Left kidney (tissue), 2 donors: ENCODE data around the gene XRCC3. TPM values are rescaled to one million over a fixed set of nuclear protein-coding genes. Genes with fewer than 3 reads are reported as not detected.

ENCODE experiments used
- DNase-seq: peaks from one replicate; pipeline ENCODE4 v3.0.0-alpha.2; 2013
- polyA plus RNA-seq: library from polyadenylated mRNA; unstranded; fragments of 120-200 nt; gene quantifications from one replicate; pipeline ENCODE4 v1.2.1, GENCODE V29; 2013; ENCODE audit not compliant: insufficient read length

The XRCC3 gene
- polyA plus RNA-seq, 1 donor: 21.1 TPM

DNA sequence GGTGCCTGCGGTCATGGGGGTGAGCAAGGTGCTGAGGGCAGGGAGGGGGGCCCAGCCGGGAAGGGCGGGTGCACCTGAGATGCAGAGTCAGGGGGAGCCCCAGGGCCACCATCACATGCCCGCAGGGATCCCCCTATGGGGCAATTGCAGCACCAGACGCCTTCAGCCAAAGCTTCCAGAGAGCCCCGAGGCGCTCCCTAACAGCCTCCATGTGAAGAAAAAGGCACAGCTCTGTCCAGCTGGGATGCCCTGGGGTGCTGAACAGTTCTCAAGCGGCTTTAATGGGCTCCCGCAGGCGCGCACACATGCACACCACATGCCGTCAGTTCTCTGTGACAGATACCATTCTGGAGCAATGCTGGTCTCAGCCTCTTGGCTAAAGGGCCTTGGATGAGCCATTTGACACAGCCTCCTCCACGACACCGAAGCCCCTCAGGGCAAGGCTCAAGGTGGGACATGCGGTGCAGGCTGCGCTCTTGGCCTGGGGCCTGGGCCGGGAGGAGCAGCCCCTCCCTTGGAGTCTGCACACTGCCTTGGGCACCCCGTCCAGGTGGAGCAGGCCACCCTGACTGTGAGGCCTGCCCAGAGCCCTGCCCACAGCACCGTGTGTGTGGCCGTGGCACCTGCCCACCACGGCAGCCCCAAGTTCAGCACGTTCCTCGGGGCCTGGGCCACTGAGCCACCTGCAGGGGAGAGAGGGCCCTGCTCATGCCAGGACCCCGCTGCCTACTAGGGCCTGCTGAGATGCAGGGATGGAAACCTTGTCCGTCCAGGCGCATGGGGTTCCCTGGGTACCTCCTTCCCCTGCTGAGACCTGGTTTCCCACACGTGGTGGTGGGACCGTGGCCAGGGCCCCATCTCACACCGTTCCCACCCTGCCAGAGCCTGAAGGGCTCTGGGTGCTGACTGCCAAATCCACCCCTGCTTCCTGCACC, 7.7 kb downstream of the XRCC3 start:
- DNase-seq: no peak

DNA sequence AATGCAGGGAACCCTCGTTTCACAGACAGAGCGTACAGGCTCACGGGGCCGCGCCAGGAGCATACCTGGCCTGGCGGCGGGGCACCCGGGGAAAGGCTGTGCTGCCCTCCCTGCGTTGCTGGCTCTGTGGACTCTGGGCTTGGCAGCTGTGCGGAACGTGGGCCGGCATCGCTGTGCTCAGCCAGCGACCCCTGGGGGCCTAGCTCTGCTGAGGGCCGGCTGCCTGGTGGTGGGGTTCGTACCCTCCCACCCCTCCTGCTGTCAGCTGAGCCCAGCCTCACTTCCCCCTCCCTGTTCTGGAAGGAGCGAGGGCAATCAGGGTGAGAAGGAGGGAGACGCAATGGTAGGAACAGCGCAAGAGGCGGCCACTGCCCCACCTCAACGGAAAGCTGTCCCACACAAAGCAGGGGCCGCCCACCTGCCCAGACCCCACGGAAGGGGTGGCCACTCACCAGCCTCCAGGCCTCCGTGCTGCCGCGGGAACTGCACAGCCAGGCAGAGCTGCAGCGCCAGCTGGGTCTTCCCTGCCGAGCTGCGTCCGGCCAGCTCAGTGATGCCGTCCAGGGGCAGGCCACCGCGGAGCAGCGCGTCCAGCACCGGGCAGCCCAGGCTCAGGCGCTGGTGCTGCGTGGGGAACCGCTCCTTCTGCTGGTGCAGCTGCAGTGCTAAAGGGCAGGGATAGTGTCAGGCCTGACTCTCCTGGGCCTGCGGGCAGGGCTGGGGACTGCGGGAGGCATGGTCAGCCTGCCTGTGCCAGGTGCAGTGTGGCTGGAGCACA, 8.5 kb downstream of the XRCC3 start:
- DNase-seq: no peak

DNA sequence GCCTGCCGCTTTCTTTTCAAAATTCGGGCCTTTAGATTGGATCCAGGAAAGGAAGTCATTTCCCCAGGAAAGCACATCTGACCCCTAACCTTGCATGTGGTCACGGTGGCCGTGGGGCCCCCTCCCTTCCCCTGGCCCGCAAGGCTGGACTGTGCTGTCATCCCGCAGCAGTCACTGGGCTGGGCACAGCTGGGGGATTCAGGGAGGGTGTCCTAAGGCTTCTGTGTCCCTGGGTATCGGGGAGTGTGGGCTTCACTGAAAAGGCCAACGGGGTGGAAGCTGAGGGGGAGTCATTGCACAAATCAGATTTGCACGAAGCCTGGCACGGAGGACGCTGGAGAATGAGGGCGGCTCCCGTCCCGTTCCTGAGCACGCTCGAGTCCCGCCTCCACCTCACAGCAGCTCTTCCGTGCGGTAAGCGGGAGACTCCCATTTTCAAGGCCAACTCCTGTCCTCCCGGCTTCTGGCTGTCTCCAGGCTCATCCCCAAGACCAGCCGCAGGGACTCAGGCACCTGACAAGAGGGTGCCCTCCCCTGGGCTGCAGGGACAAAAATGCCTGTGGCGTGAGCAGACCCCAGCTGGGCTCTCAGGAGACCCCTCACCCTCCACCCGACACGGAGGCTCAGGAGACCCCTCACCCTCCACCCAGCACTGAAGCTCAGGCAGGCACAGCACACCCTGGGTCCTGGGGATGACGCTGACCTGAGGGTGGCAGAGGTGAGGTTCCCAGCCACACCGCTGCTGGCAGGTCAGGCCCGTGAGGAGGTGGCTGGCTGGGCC, 9.6 kb downstream of the XRCC3 start:
- no peak for DNase-seq

DNA sequence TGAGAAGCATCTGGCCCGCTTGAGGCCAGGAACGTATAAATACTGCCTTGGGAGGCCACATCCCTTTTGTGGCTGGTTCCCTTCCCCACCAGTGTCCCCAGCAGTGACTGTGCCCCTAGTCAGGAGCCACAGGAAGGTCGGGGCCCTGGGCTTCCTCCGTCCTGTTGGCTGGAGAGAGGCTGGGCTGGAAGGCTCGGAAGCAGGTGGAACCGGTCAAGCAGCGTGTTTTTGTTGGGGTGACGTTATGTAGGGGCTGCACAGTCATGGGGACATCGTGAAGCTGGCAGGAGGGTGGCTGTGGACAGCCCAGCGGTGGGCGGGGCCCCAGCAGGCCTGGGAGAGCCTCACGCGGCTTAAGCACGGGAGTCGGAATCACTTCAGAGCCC, 10.1 kb downstream of the XRCC3 start:
- no peak for DNase-seq

DNA sequence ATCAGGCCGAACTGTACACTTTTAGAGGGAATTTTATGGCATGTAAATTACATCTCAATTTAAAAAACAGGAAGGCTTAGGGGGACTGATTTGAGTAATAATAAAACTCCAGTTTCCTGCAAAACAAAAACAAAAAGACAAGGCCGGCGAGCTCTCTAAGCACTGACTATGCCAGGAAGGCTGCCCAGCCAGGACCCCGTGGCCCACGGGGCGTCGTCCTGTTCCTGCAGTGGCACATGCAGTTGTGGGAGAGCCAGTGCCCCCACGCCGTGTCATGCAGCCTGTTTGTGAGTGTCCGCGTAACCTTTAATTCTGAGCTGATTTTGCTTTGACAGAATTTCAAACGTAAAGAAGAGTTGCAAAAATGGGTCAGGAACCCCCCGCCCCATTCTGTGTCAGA, 10.5 kb downstream of the XRCC3 start:
- no peak for DNase-seq

DNA sequence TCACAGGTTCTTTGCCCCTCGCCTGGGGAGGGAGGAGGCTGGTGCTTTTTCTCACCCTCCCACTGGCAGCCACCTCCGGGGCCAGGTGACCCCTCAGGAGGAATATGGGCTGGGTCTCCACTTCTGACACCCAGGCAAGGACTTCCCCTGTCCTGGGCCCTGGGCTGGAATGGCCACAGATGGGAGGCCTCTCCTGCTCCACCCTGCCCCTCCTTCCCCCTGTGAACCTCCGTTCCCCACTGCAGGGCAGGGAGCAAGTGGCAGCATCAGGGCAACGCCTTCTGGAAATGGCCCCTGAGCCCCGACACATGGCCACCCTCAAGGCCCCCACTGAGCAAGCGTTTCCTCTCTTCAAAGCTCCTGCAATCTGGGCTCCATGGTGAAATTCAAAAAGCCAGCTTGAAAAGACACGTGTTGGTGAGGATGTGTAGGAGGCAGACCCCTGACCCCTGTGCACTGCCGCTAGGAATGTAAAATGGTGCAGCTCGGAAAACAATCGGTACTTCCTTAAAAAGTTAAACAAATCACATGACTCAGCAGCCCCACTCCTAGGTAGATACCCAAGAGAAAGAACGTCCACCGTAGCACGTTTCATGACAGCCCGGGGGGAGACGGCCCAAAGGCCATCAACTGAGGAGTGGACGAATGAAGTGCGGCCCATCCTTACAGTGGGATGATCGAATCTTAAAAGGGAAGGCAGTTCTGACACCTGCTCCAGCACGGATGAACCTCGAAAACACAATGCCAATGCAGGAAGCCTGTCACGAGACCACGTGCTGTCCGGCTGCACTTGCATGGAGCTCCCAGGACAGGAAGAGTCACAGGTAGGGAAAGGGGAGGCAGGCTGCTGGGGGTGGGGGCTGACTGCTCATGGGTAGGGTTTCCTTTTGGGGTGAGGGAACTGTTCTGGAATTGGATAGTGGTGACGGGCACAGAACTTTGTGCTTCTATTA, 11.5 kb downstream of the XRCC3 start:
- DNase-seq: no peak

DNA sequence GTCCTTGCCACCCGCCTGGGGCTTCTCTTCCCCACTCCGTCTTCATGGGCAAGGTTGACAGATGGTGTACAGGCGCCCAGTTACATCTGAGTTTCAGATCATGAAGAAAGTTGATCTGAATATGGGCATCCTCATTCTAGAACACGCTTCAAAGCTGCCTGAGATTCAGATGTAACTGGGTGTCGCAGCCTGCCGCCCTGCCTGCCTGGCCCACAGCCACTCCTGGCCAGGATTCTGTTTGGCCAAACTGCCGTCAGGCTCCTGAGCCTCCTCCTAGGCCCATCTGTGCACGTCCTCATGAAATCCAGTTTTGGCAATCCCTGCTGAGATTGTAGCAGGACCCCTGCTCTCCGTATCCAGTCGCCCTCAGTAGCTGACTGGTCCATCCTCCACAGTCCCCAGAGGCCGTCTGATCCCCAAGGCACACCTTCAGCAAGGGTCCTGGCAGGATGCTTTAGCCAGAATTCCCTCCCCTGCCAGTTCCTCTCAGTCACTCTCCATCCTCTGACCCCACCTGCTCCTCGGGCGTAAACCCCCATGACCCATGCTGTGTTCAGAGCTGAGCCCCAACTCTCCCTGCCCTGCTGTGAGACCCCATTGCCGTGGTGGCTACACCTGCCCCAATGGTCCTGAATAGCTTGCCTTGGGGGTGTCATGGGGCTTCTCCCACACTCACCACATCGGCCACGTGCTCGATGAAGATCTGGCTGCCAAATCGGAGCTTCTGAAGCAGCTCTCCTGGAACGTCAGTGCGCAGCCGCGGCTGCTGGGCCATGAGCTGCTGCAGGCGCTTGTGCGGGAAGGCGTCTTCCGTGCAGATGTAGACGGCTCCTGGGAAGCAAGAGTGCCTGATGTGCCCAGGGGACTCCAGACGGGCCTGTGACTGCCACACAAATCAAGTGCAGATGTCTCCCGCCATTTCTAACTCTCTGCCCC, 12.5 kb downstream of the XRCC3 start:
- no peak for DNase-seq

DNA sequence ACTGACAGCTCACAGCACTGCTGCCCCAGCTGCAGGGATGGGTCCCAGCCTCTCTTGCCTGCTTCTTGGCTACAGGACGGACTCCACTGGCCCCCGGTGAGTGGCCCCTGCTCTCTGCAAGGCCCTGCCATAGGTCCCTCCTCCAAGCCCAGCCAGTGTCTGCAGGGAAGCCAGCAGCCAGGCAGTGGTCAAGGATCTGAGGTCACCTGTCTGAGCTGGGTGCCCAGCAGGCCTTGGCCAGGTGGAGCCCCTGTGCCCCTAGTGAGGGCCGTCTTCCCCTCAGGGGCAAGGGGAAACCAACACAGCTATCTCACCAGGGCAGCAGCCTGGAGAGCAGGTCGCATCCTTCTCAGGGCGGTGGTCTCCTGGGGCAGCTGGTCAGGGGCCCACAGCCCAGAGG, 13.2 kb downstream of the XRCC3 start:
- no peak for DNase-seq

DNA sequence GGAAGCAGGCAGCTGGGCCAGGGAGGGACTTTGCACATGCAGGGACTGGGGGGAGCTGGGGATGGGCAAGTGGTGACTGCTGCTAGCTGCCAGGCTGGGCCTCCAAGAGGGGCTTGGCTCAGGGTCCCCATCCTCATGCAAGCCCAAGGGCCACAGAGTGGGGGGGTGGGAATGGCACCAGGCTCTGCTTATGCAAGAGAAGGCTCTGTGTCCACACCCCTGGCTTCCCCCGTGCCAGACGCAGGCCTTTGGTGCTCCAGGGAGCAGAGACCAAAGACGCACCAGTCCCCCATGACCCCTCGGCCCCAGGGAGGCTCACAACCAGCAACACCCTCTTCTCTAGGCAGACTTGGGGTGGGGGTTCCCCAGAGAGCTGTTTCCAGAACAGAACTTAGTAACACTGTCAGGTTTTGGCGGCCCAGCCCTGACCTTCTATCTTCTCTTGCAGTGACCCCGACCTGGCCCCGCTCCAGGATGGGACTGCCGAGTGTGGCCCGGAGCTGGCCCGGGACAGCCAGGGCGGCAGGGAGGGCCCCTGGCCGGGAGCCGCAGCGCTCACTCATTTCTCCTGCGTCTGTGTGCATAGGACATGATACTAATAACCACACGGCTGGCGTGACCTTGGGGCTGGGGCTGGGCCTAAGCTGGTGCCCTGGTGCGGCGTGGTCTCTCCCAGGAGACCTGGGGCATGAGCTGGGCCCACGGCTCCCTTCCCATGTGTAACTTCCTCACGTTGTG, 14.3 kb downstream of the XRCC3 start:
- DNase-seq: no peak

DNA sequence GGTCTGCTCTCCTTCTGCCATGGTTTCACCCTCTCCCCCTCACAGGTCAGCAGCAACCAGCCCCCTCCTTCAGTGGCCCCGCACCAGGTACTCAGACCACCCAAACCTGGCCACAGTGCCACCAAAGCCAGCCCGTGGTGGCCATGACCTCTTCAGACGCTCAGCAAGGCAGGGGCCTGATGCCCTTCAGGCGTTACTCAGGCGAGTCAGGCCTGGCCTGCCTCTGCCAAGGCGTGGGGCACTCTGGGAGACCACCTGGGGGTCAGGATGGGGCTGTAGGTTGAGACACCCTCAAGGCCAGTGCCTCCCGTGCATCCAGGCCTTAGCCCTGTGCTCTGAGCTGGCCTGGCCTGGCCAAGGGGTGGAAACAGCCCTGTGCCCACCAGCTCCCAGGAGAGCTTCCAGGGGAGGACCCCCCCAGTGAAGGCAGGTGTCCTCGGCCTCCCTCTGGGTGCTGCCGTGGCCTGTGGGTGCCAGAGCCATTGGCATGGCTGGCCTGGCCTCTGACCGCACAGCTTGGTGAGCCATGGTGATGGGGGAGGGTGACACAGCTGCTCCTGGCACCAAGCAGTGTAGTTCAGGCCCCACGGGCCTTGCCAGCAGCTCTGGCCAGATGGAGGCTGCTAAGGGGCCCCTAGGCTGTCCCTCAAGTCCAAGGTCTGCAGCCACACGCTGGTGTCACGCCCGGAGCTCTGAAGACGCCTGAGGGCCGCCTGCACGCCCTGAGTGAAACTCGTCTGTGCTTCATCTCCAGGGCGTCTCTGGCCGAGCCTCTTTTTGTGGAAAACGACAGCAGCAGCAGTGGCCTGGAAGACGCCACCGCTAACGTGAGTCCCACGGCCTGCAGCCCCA, 15.1 kb downstream of the XRCC3 start:
- no peak for DNase-seq

DNA sequence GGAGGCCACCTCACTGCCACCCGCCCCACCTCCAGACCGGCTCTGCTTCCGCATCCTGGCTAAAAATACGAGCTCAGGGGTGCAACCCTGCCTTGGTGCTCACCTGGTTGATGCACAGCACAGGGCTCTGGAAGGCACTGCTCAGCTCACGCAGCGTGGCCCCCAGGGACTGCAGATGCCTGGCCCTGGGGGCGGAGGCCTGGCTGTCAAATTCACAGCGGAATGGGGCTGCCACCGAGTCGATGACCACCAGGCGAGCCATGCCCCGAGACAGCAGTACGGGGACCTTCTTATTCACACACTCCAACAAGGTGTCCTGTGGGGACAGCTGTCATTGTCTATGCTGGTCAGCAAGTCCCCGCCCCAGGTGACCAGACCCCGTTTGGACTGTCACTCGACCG, 16.0 kb downstream of the XRCC3 start:
- DNase-seq: no peak

DNA sequence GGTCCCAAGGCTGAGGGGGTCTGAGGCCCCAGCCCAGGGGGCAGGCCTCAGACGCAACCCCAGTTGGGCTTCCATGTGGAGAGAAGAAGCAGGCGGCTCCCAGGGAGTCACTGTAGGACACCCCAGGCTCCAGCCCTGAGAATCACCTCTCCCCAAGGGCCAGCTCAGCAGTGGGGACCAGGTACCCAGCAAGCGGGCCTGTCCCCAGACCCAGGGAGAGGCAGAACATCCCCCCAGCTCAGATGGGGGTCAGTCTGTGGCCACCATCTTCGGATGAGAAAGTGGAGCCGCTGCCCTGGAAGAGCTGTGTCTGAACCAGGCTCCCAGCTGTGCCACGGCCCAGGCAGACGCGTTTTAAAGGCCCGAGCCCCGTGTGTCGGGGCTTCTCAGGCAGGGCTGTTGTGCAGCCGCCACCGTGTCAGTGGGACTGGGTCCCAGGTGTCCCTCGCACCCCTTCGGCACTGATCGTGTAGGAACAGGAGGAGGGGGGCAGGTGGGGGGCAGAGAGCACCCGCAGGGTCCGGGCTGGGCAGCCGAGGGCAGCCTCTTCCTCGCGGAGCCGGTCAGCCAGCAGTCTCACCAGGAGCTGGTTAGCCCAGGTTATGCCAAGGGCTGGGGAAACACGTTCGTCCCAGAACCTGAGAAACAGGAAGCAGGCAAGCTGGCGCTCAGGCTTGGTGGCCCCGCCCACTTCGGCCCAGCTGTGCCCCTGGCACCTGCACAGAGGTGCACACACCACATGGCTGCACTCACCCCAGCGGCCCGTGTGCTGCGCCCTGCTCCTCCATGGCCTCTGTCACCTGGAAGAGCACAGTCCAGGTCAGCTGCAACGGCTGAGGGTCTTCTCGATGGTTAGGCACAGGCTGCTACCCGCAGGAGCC, 16.6 kb downstream of the XRCC3 start:
- no peak for DNase-seq

DNA sequence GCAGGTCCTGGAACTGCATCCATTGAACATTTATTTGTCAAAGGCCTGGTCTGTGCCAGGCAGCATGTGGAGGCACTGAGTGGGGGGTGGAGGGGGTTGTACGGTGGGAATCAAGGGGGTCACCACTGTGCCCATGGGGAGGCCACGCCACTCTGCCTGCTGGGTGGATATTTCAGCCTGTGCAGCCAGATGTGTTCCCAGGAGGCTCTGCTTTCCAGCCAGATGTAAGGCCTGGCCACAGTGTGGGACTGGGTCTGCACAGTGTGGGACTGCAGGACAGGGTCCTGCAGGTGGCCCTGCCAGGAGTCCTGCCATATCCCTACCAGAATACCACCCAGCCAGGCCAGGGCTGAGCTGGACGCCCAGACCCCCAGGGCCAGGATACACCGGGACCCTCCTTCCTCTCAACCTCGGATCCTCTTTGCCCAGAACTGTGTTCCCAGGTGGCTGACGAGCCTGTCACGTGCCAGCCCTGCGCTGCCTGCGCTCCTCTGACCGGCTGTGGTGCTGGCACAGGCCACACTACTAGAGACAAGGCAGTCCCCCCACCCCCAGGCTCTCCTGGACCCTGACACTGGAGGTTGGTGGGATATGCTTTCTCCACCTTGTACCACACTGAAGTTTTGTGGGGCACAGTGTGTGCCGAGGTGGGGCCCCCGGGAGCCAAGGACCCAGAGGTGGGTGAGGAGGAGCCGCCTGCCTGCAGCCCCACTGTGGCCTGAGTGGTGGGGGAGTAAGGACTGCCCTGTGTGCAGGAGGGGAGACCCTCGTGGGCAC, 17.5 kb downstream of the XRCC3 start:
- DNase-seq: no peak

DNA sequence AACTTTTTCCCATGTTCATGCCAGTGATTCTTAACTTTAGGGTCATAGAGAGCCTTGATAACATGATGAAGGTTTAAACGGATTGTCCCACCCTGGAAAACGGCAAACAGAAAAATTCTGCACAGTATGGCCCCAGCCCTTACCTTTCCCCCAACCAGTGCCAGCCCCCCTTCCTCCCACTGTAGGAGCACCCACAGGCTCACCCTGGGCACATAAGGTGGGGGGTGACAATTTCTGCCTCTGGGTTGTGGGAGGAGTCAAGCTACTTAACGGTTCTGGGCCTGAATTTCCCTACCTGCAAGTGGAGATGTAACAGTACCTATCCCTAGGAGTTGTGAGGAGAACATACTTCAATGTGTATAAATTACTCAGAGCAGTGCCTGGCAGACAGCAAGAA, 18.0 kb downstream of the XRCC3 start:
- DNase-seq: no peak

DNA sequence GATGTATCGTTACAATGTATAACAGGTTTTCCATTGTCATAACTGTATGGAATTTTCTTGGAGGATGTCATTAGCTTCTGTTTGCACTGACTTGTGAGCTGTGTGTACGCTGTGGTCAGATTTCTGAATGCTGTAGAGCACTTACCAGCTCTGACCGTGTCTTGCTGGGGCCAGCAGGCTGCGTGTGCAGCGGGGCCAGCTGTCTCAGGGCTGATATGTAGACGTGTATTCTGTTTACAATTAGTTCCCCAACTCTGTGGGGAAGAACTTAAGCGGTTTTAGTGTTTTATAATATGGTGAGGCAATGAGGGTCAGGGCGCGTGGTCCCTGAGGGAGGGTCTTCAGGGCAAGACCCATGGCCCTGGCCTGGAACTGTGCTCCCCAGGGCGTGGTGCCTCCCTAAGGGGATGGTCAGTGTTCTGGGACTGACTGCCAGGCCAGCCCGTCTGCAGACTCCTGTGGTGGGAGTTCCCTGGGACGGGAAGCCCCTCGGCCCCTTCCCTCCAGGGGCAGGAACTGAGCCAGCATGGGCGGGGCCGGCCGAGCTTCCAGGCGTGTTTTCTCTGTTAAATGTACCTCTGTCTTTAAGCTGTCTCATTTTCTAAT, 18.7 kb downstream of the XRCC3 start:
- DNase-seq: peak; percentile 29

DNA sequence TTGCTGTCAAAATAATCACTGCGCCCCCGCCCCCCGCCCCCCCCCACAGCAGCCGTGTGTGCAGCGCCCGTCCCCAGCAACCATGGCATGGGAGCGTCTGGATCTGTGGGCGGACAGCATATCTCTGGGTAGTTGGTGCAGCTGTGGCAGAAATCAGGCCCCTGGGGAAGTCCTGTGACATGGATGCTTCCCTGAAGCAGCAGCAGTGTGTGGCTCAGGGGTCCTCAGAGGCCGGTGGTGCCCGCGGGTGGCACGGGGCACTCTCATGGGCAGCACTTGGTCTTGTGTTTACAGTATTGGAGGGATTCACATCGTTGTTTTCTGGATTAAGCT, 19.2 kb downstream of the XRCC3 start:
- no peak for DNase-seq
